Measurements from ENCODE around the gene OGFR.

The OGFR gene

GRCh38 chr20:62804627-62805154 is at the start of gene OGFR:
OGFR (plus strand) TSS chr20:62804835; CDS start chr20:62804860, 25 bp downstream.
- peak; percentile 41 for DNase-seq

- no peak for DNase-seq
Observed at GRCh38 chr20:62754991-62755356, 49.7 kb upstream of the OGFR start.

GRCh38 chr20:62755817-62756724 is 48.6 kb upstream of the OGFR start:
- DNase-seq: no peak

GRCh38 chr20:62758226-62758912 is 46.3 kb upstream of the OGFR start:
- DNase-seq: no peak

GRCh38 chr20:62759981-62760431 is 44.6 kb upstream of the OGFR start:
- no peak for DNase-seq

- no peak for DNase-seq
Observed at GRCh38 chr20:62760471-62760855, 44.2 kb upstream of the OGFR start.

- DNase-seq: no peak
Observed at GRCh38 chr20:62760856-62761758, 43.5 kb upstream of the OGFR start.

GRCh38 chr20:62761759-62762131 is 42.9 kb upstream of the OGFR start:
- DNase-seq: no peak

- no peak for DNase-seq
Observed at GRCh38 chr20:62762376-62762775, 42.3 kb upstream of the OGFR start.

GRCh38 chr20:62762801-62763368 is 41.8 kb upstream of the OGFR start:
- DNase-seq: no peak

- no peak for DNase-seq
Observed at GRCh38 chr20:62763404-62763803, 41.2 kb upstream of the OGFR start.

GRCh38 chr20:62764156-62764935 is 40.3 kb upstream of the OGFR start:
- no peak for DNase-seq

- DNase-seq: no peak
Observed at GRCh38 chr20:62765021-62765420, 39.6 kb upstream of the OGFR start.

- no peak for DNase-seq
Observed at GRCh38 chr20:62765432-62766070, 39.1 kb upstream of the OGFR start.

GRCh38 chr20:62766071-62766450 is 38.6 kb upstream of the OGFR start:
- DNase-seq: no peak

GRCh38 chr20:62766716-62767115 is 37.9 kb upstream of the OGFR start:
- no peak for DNase-seq

GRCh38 chr20:62768234-62768546 is 36.4 kb upstream of the OGFR start:
- DNase-seq: no peak

GRCh38 chr20:62768551-62769287 is 35.9 kb upstream of the OGFR start:
- DNase-seq: no peak

GRCh38 chr20:62769346-62770071 is 35.1 kb upstream of the OGFR start:
- DNase-seq: no peak
